ENCODE results near the gene EIF2S3B.

EIF2S3B gene

GRCh38 chr12:10553148-10553547, 47.5 kb downstream of the EIF2S3B start:
- in situ Hi-C loops (cut with MboI; ENCODE audit: low sequenced_read_pairs), result loop anchor here (25.0 kb wide), 1 partner anchor 191 kb away; no protein-coding TSS in a partner anchor

GRCh38 chr12:10554228-10554755, 48.6 kb downstream of the EIF2S3B start:
- in situ Hi-C loops (cut with MboI; ENCODE audit: low sequenced_read_pairs), result loop anchor here (25.0 kb wide), 1 partner anchor 192 kb away; no protein-coding TSS in a partner anchor

GRCh38 chr12:10554756-10555481, 49.2 kb downstream of the EIF2S3B start:
- in situ Hi-C loops (cut with MboI; ENCODE audit: low sequenced_read_pairs), result loop anchor here (25.0 kb wide), 1 partner anchor 193 kb away; no protein-coding TSS in a partner anchor

- in situ Hi-C loops (cut with MboI; ENCODE audit: low sequenced_read_pairs), result loop anchor here (25.0 kb wide), 1 partner anchor 195 kb away; no protein-coding TSS in a partner anchor
These were observed 51.6 kb downstream of the EIF2S3B start for GRCh38 chr12:10557329-10557728.

GRCh38 chr12:10557766-10558165, 52.1 kb downstream of the EIF2S3B start:
- in situ Hi-C loops (cut with MboI; ENCODE audit: low sequenced_read_pairs), result loop anchor here (25.0 kb wide), 1 partner anchor 195 kb away; no protein-coding TSS in a partner anchor
